HepG2 (cell line): ENCODE data around the gene PNPLA2. TPM values are rescaled to one million over a fixed set of nuclear protein-coding genes. Genes with fewer than 3 reads are reported as not detected.

Source experiments
- DNMT3B ChIP-seq: conservative IDR thresholded peaks from 2 replicates; pipeline ENCODE4 v1.6.1; 2016; ENCODE audit warnings: missing biosample characterization, control low read depth
- DZIP1 ChIP-seq: sonication (generic); formaldehyde crosslinking; IDR thresholded peaks from 2 replicates; pipeline ENCODE4 v1.5.0; 2020; ENCODE audit warnings: mild to moderate bottlenecking, missing genetic modification reagents
- HNF4A ChIP-seq: sonication (generic); formaldehyde crosslinking; IDR thresholded peaks from 2 replicates; pipeline ENCODE4 v1.4.0; 2020; ENCODE audit warnings: missing genetic modification reagents
- IRX3 ChIP-seq: sonication (generic); formaldehyde crosslinking; IDR thresholded peaks from 2 replicates; pipeline ENCODE4 v1.8.1; 2023; ENCODE audit warnings: mild to moderate bottlenecking, low read depth, missing genetic modification reagents, borderline replicate concordance
- KAT2B ChIP-seq: fragments of 150-350 bp; IDR thresholded peaks from 2 replicates; pipeline ENCODE4 v1.6.1; 2014; ENCODE audit warnings: low read depth, low read length, borderline replicate concordance
- MAFK ChIP-seq, 2 experiments: IDR thresholded peaks in 1 of 2; conservative IDR thresholded peaks in 1 of 2; 2 replicates each; pipeline ENCODE4 v1.6.1; 2011; ENCODE audit warnings: improper control_type of control experiment in 2 of 2, low read length in 2 of 2
- NCOA2 ChIP-seq: sonication (generic); formaldehyde crosslinking; IDR thresholded peaks from 2 replicates; pipeline ENCODE4 v1.8.0; 2022; ENCODE audit warnings: inconsistent platforms
- NR2F6 ChIP-seq, 2 experiments: IDR thresholded peaks; 2 replicates each; pipeline ENCODE4 v1.6.1; 2016; ENCODE audit warnings: antibody characterized with exemption in 1 of 2, mild to moderate bottlenecking in 1 of 2
- PHF21A ChIP-seq: sonication (generic); formaldehyde crosslinking; IDR thresholded peaks from 2 replicates; pipeline ENCODE4 v1.5.0; 2020; ENCODE audit warnings: mild to moderate bottlenecking, missing genetic modification reagents
- PRMT3 ChIP-seq: sonication (generic); formaldehyde crosslinking; IDR thresholded peaks from 2 replicates; pipeline ENCODE4 v1.8.1; 2022; ENCODE audit warnings: low read depth, mild to moderate bottlenecking, moderate library complexity, missing genetic modification reagents, borderline replicate concordance
- SIX1 ChIP-seq: sonication (generic); formaldehyde crosslinking; IDR thresholded peaks from 2 replicates; pipeline ENCODE4 v1.4.0; 2020; ENCODE audit warnings: missing genetic modification reagents, borderline replicate concordance
- SNAI1 ChIP-seq: sonication (generic); formaldehyde crosslinking; IDR thresholded peaks from 2 replicates; pipeline ENCODE4 v1.5.0; 2020; ENCODE audit warnings: mild to moderate bottlenecking, missing genetic modification reagents, borderline replicate concordance
- STAG1 ChIP-seq: sonication (generic); formaldehyde crosslinking; IDR thresholded peaks from 2 replicates; pipeline ENCODE4 v1.4.0; 2020; ENCODE audit warnings: missing genetic modification reagents
- TAF15 ChIP-seq: fragments of 200-400 bp; formaldehyde crosslinking; IDR thresholded peaks from one replicate; pipeline ENCODE4 v1.6.1; 2018; ENCODE audit warnings: mild to moderate bottlenecking, low read depth, low read length; ENCODE audit not compliant: poor library complexity, severe bottlenecking
- YEATS2 ChIP-seq: sonication (generic); formaldehyde crosslinking; IDR thresholded peaks from 2 replicates; pipeline ENCODE4 v1.4.0; 2020; ENCODE audit warnings: missing genetic modification reagents, borderline replicate concordance
- ZC3H13 ChIP-seq: sonication (generic); formaldehyde crosslinking; IDR thresholded peaks from 2 replicates; pipeline ENCODE4 v1.8.1; 2023; ENCODE audit warnings: mild to moderate bottlenecking, missing genetic modification reagents, moderate library complexity
- ZFP41 ChIP-seq: sonication (generic); formaldehyde crosslinking; IDR thresholded peaks from 2 replicates; pipeline ENCODE4 v1.4.0; 2020; ENCODE audit warnings: mild to moderate bottlenecking, missing genetic modification reagents, borderline replicate concordance
- ZNF263 ChIP-seq: sonication (generic); formaldehyde crosslinking; IDR thresholded peaks from 2 replicates; pipeline ENCODE4 v1.4.0; 2020; ENCODE audit warnings: missing genetic modification reagents
- ZNF276 ChIP-seq: sonication (generic); formaldehyde crosslinking; IDR thresholded peaks from 2 replicates; pipeline ENCODE4 v1.4.0; 2020; ENCODE audit warnings: mild to moderate bottlenecking, low read depth, missing genetic modification reagents
- ZNF552 ChIP-seq: sonication (generic); formaldehyde crosslinking; IDR thresholded peaks from 2 replicates; pipeline ENCODE4 v1.9.0; 2022; ENCODE audit warnings: missing genetic modification reagents, mild to moderate bottlenecking, borderline replicate concordance
- ZNF749 ChIP-seq: sonication (generic); formaldehyde crosslinking; IDR thresholded peaks from 2 replicates; pipeline ENCODE4 v1.8.0; 2022; ENCODE audit warnings: mild to moderate bottlenecking, missing genetic modification reagents, moderate library complexity, borderline replicate concordance
- ZSCAN20 ChIP-seq: sonication (generic); formaldehyde crosslinking; IDR thresholded peaks from 2 replicates; pipeline ENCODE4 v1.4.0; 2020; ENCODE audit warnings: missing genetic modification reagents, mild to moderate bottlenecking, borderline replicate concordance
- ZSCAN21 ChIP-seq: sonication (generic); formaldehyde crosslinking; IDR thresholded peaks from 2 replicates; pipeline ENCODE4 v1.8.0; 2022; ENCODE audit warnings: mild to moderate bottlenecking, missing genetic modification reagents, moderate library complexity, borderline replicate concordance
- ZSCAN9 ChIP-seq: IDR thresholded peaks from 2 replicates; pipeline ENCODE4 v1.6.1; 2016; ENCODE audit warnings: borderline replicate concordance
- polyA plus RNA-seq, 8 experiments: library from polyadenylated mRNA; depleted of rRNA in 3 of 8; stranded (reverse) in 7 of 8; unstranded in 1 of 8; fragments of >200 nt; fragmentation: Illumina TruSeq in 4 of 8; extraction: Trizol in 4 of 8; gene quantifications; 2 replicates each; pipeline versions ENCODE4 v1.2.1 to v1.2.3, GENCODE V29; 2011 to 2016; ENCODE audit warnings: low read depth in 4 of 8, missing spikeins in 1 of 8, mixed read lengths in 1 of 8; ENCODE audit not compliant: insufficient read depth in 1 of 8
- total RNA-seq, 5 experiments: library from RNA; depleted of rRNA; stranded (reverse); fragments of >200 nt; fragmentation: Illumina TruSeq; extraction: Trizol; gene quantifications; 2 replicates each; pipeline ENCODE4 v1.2.3, GENCODE V29; 2016; ENCODE audit warnings: low read depth in 1 of 5

The PNPLA2 gene
- total and polyA plus RNA-seq, 2 of the 13 experiments (the other 11 are each of a cell fraction or from before 2014, with no cell fraction given) = 10.5 to 43.2 TPM

- TF ChIP-seq ZNF749 (CRISPR knock-in tag) (0 out of 2 replicates have a peak, but pooled peaks have one; percentile 40), TAF15 (no peak), KAT2B (no peak), MAFK (conservative IDR thresholded peaks at IDR 0.05 in 1 of 2, IDR thresholded peaks at IDR 0.05 in 1 of 2; ENCODE audit: low read length in 2 of 2) (no peak), ZNF276 (CRISPR knock-in tag) (0 out of 2 replicates have a peak, but pooled peaks have one; percentile 19), ZSCAN9 (CRISPR knock-in tag) (no peak), DZIP1 (CRISPR knock-in tag) (peak; percentile 81; the same call in 1 of the 2 replicates), NCOA2 (CRISPR knock-in tag) (no peak), SIX1 (CRISPR knock-in tag) (no peak), STAG1 (CRISPR knock-in tag) (no peak), IRX3 (CRISPR knock-in tag) (peak; percentile 68; the same call in 1 of the 2 replicates), DNMT3B (CRISPR knock-in tag) (no peak), YEATS2 (CRISPR knock-in tag) (no peak), NR2F6 (IDR thresholded peaks at IDR 0.05) (no peak), NR2F6 (CRISPR knock-in tag; IDR thresholded peaks at IDR 0.05) (no peak), ZSCAN21 (CRISPR knock-in tag) (peak; percentile 75), PRMT3 (CRISPR knock-in tag) (no peak; the same call in 1 of the 2 replicates), SNAI1 (CRISPR knock-in tag) (no peak), ZNF552 (no peak), ZNF263 (peak; percentile 10; the same call in 1 of the 2 replicates), ZC3H13 (0 out of 2 replicates have a peak, but pooled peaks have one; percentile 38), PHF21A (no peak), ZSCAN20 (CRISPR knock-in tag) (peak; percentile 82; the same call in 1 of the 2 replicates), HNF4A (no peak), ZFP41 (CRISPR knock-in tag) (no peak)
These were observed 41.1 kb upstream of the PNPLA2 start, which contains the start of gene GATD1 (continued) for GRCh38 chr11:777288-778255.
